Measurements from ENCODE around the gene STEAP1B.
"Not testable (repeated sequence)": the region's sequence is repeated elsewhere in the genome, so short reads cannot be mapped to it uniquely, and the experiment has no call there.

The STEAP1B gene

GRCh38 chr7:22542669-22543068 lies 42.7 kb upstream of the STEAP1B start:
- no peak for DNase-seq (ENCODE audit: low read depth)
- no peak for TF ChIP-seq CTCF (IDR thresholded peaks at IDR 0.05; ENCODE audit: insufficient read depth, low read depth, low read length, missing control alignments)
- H3K4me3 ChIP-seq (ENCODE audit: low read depth, low read length) = no peak overlapping the region

- no peak overlapping the region for H3K4me3 ChIP-seq (ENCODE audit: low read depth, low read length)
- no peak for TF ChIP-seq CTCF (IDR thresholded peaks at IDR 0.05; ENCODE audit: insufficient read depth, low read depth, low read length, missing control alignments)
- no peak for DNase-seq (ENCODE audit: low read depth)
Observed at GRCh38 chr7:22542254-22542653, 42.3 kb upstream of the STEAP1B start.

GRCh38 chr7:22541789-22542188 lies 41.8 kb upstream of the STEAP1B start:
- TF ChIP-seq CTCF (IDR thresholded peaks at IDR 0.05; ENCODE audit: insufficient read depth, low read depth, low read length, missing control alignments) = no peak
- no peak overlapping the region for H3K4me3 ChIP-seq (ENCODE audit: low read depth, low read length)
- no peak for DNase-seq (ENCODE audit: low read depth)

- not testable (repeated sequence) for DNase-seq (ENCODE audit: low read depth); H3K4me3 ChIP-seq (ENCODE audit: low read depth, low read length)
Observed at GRCh38 chr7:22528537-22528936, 28.5 kb upstream of the STEAP1B start.

GRCh38 chr7:22524353-22524947 lies 24.5 kb upstream of the STEAP1B start:
- not testable (repeated sequence) for DNase-seq (ENCODE audit: low read depth); H3K4me3 ChIP-seq (ENCODE audit: low read depth, low read length)

GRCh38 chr7:22523478-22524352 lies 23.7 kb upstream of the STEAP1B start:
- H3K4me3 ChIP-seq (ENCODE audit: low read depth, low read length) = not testable (repeated sequence)
- DNase-seq (ENCODE audit: low read depth) = peak; percentile 57

GRCh38 chr7:22519560-22519959 lies 19.6 kb upstream of the STEAP1B start:
- H3K4me3 ChIP-seq (ENCODE audit: low read depth, low read length); DNase-seq (ENCODE audit: low read depth): not testable (repeated sequence)

GRCh38 chr7:22516950-22517349 lies 17.0 kb upstream of the STEAP1B start:
- not testable (repeated sequence) for DNase-seq (ENCODE audit: low read depth); H3K4me3 ChIP-seq (ENCODE audit: low read depth, low read length)

- not testable (repeated sequence) for H3K4me3 ChIP-seq (ENCODE audit: low read depth, low read length); DNase-seq (ENCODE audit: low read depth)
Observed at GRCh38 chr7:22514963-22515362, 15.0 kb upstream of the STEAP1B start.

GRCh38 chr7:22507320-22507719 lies 7.3 kb upstream of the STEAP1B start:
- not testable (repeated sequence) for H3K4me3 ChIP-seq (ENCODE audit: low read depth, low read length); DNase-seq (ENCODE audit: low read depth)

GRCh38 chr7:22506316-22507020 lies 6.5 kb upstream of the STEAP1B start:
- H3K4me3 ChIP-seq (ENCODE audit: low read depth, low read length); DNase-seq (ENCODE audit: low read depth): not testable (repeated sequence)

- DNase-seq (ENCODE audit: low read depth); H3K4me3 ChIP-seq (ENCODE audit: low read depth, low read length): not testable (repeated sequence)
Observed at GRCh38 chr7:22504519-22504918, 4.5 kb upstream of the STEAP1B start.

- not testable (repeated sequence) for DNase-seq (ENCODE audit: low read depth); H3K4me3 ChIP-seq (ENCODE audit: low read depth, low read length)
Observed at GRCh38 chr7:22502104-22502503, 2.1 kb upstream of the STEAP1B start.
